Astrocyte of the cerebellum (primary cell): ENCODE data around the gene INTS6.

Experiments
- DNase-seq: peaks from one replicate; pipeline ENCODE4 v3.0.0-alpha.2; 2011; ENCODE audit warnings: low read depth
- H3K4me3 ChIP-seq: 2 replicates; pipeline ENCODE4 v1.5.1; 2011; ENCODE audit warnings: mild to moderate bottlenecking, low read depth, low read length, moderate library complexity
- CTCF ChIP-seq: IDR thresholded peaks from 2 replicates; pipeline ENCODE4 v1.5.1; 2012; ENCODE audit warnings: low read length, low read depth, moderate library complexity, mild to moderate bottlenecking; ENCODE audit errors: missing control alignments
- in situ Hi-C: cut with HindIII; loops from 2 replicates; pipeline ENCODE4 v1.10.0; 2017; ENCODE audit warnings: low sequenced_read_pairs

Gene INTS6

GRCh38 chr13:51435002-51435578 lies 17.7 kb downstream of the INTS6 start:
- no peak overlapping the region for H3K4me3 ChIP-seq
- peak; percentile 35 for TF ChIP-seq CTCF
- DNase-seq, result no peak
- in situ Hi-C loops, result loop anchor here (25.0 kb wide), 1 partner anchor 352 kb away; no protein-coding TSS in a partner anchor

GRCh38 chr13:51432576-51432975 lies 20.3 kb downstream of the INTS6 start:
- no peak overlapping the region for H3K4me3 ChIP-seq
- in situ Hi-C loops, result loop anchor here (25.0 kb wide), 1 partner anchor 355 kb away; no protein-coding TSS in a partner anchor
- no peak for DNase-seq
- no peak for TF ChIP-seq CTCF

- in situ Hi-C loops, result loop anchor here (25.0 kb wide), 1 partner anchor 360 kb away; no protein-coding TSS in a partner anchor
- no peak for TF ChIP-seq CTCF
- DNase-seq, result no peak
- no peak overlapping the region for H3K4me3 ChIP-seq
Observed at GRCh38 chr13:51426982-51427381, 25.9 kb downstream of the INTS6 start.

- no peak for TF ChIP-seq CTCF
- in situ Hi-C loops, result loop anchor here (25.0 kb wide), 1 partner anchor 362 kb away; no protein-coding TSS in a partner anchor
- no peak for DNase-seq
- no peak overlapping the region for H3K4me3 ChIP-seq
Observed at GRCh38 chr13:51425410-51426042, 27.3 kb downstream of the INTS6 start.

GRCh38 chr13:51423766-51424165 lies 29.1 kb downstream of the INTS6 start:
- no peak overlapping the region for H3K4me3 ChIP-seq
- DNase-seq, result no peak
- no peak for TF ChIP-seq CTCF
- in situ Hi-C loops, result no loop called here

GRCh38 chr13:51422484-51422883 lies 30.4 kb downstream of the INTS6 start:
- no peak overlapping the region for H3K4me3 ChIP-seq
- in situ Hi-C loops, result no loop called here
- no peak for TF ChIP-seq CTCF
- no peak for DNase-seq
